ENCODE measurements around the gene COMTD1.
"Not testable (repeated sequence)": the region's sequence is repeated elsewhere in the genome, so short reads cannot be mapped to it uniquely, and the experiment has no call there.

COMTD1 gene

GRCh38 chr10:75189266-75190096 lies 46.3 kb downstream of the COMTD1 start:
- DNase-seq, result no peak

DNA sequence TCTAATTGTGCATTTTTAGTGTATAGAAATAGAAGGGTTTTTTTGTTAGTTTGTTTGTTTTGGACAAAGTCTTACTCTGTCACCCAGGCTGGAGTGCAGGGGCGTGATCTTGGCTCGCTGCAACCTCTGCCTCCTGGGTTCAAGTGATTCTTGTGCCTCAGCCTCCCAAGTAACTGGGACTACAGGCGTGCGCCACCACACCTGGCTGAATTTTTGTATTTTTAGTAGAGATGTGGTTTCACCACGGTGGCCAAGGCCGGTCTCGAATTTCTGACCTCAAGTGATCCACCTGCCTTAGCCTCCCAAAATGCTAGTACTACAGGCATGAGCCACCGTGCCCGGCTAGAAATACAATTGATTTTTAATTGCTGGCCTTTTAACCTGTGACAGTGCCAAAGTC lies 47.2 kb downstream of the COMTD1 start:
- DNase-seq, result not testable (repeated sequence)

DNA sequence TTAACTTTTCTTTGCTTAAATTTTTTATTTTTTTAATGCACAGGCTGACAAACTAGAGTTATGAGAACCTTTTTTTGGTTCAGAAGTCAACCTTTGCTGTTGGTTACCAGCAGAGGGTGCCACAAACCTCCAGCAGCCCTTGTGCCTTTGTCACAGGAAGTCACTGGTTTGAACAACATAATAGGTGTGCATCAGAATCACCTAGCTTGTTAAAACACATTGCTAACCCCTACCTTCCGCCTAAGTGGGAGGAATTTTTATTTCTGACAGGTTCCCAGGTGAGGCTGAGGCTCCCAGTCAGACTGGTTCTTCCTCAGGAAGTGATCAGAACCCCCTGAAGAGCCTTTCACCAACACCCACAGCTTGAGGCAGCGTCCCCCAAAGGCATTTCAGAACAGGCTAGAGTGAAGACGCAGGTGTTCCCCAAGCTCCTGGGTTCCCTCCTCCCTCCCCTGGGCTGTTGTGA lies 47.8 kb downstream of the COMTD1 start:
- peak; percentile 61 to 64 for DNase-seq

- no peak for DNase-seq
Observed at GRCh38 chr10:75186310-75186709, 49.4 kb downstream of the COMTD1 start.

All from activated CD4-positive, alpha-beta T cell treated with anti-CD3 and anti-CD28 coated beads for 4 hours (primary cell).